ENCODE results near the gene MAPK8.

- TF ChIP-seq CTCF (IDR thresholded peaks at IDR 0.05) (no peak), POLR2A (IDR thresholded peaks at IDR 0.05) (no peak)
These were observed 98.2 kb downstream of the MAPK8 start for GRCh38 chr10:48404646-48405045.
